IPS DF 4.7 (cell line): Measurements from ENCODE around the gene SH3TC2.

Experiments
- DNase-seq: peaks from one replicate; pipeline ENCODE4 v3.0.0-alpha.2; 2013; ENCODE audit warnings: low spot score; ENCODE audit errors: extremely low read depth

SH3TC2 gene

DNA sequence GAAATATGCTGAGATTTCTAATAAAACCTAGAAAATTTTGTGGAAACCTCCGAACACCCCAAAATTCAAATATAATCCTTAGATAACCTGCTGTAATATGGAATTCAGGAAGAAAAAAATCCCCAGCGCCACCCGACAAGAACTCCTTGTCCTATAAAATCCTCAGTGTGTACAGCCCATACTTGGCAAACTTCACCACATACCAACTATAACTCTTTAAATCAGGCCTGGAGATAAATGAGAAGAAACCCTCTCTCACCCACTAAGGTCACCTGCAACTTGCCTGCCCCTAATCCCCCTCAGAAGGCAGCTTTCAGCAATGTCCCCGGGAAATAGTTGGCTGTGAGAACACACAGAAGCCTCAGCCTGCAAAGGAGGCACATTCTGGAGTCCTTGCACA, 90.5 kb downstream of the SH3TC2 start:
- DNase-seq = no peak

DNA sequence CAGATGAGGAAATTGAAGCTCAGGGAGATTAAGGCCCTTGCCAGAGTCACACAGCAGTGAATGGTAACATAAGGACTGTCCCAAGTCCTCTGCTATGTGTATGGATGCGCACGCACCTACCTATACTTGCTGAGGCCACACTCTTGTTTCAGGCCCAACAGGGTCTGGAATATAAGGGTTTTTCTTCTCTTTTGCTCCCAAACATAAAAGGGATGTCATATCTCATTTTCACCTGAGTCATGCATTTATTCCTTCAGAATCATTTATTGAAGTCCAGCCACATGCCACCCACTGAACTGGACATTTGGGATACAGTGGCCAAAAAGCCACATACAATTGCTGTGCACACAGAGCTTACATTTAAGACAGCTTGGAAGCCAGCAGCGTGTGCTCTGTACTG, 92.0 kb downstream of the SH3TC2 start:
- no peak for DNase-seq

GRCh38 chr5:148970228-148970627, 92.6 kb downstream of the SH3TC2 start:
- no peak for DNase-seq

- DNase-seq = no peak
These were observed 93.6 kb downstream of the SH3TC2 start for GRCh38 chr5:148969291-148969690.

- no peak for DNase-seq
These were observed 94.6 kb downstream of the SH3TC2 start for GRCh38 chr5:148968311-148968710.

DNA sequence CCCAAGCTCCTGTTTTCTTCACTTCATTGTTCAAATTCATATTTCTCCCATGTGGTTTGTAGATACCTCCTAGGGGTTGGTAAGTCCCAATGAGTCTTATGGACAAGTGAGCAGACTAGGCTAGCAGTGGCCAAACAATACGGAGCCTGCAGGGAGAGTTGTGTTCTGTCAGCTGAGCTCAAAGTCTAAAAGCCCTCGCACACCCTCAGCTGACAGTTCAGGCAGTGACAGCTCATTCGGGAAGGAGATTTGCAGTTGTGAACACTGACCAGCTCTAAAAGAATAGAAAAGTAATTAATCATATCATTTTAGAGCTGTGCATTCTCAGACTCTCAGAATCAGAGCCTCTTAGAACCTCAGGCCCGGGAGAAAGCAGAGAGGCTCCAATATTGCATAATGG, 95.1 kb downstream of the SH3TC2 start:
- DNase-seq = no peak

GRCh38 chr5:148966938-148967337, 95.9 kb downstream of the SH3TC2 start:
- no peak for DNase-seq

GRCh38 chr5:148966348-148966747, 96.5 kb downstream of the SH3TC2 start:
- DNase-seq = no peak

DNA sequence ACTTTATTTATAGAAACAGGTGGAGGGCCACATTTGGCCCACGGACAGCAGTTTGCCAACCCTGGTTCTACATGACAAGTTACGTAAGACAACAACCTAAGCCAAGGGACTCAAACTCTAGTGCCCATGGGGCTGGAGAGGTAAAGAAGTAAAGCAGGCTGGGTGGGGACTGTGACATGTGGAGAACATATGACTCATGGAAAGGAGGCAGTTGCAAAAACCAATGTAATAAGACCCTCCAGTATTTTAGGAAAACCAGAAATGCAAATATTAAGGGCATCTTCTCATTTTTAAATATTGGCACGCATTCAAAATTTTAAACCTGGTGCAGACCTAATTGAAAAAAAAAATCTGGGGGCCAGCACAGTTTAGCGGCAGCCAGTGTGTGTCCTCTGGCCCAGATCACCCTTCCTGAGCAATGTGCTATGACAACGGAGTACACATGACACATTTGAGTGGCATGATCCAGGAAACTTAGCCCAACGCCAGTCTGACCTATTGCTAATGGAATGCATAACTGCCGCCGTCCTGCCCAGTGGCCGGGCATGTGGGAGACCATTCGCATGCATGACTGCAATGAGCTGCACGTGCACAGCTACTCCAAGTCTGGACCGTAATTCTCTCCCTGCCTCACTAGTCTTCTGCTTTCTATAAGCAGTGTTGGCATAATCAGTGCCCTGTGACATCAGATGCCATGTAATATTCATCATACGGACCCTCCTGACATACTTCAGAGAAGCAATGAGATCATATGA, 97.2 kb downstream of the SH3TC2 start:
- DNase-seq = no peak

DNA sequence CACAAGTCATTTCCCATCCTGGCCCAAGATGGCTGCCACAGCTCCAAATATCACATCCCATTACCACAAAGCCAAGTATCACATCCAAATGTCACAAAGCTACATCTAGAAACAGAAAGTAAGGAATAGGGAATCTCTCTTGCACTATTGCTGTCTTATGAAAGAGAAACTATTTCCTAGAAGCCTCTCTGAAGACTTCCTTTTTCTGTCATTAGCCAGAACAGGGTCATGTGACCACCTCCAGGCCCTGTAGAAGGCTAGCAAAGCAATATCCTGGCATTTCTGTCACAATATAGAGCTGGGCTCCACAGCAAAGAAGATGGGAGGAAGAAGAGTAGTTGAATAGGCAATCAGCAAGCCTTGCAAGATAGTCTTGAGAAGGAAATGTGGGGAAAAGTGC, 99.2 kb downstream of the SH3TC2 start:
- DNase-seq = no peak

DNA sequence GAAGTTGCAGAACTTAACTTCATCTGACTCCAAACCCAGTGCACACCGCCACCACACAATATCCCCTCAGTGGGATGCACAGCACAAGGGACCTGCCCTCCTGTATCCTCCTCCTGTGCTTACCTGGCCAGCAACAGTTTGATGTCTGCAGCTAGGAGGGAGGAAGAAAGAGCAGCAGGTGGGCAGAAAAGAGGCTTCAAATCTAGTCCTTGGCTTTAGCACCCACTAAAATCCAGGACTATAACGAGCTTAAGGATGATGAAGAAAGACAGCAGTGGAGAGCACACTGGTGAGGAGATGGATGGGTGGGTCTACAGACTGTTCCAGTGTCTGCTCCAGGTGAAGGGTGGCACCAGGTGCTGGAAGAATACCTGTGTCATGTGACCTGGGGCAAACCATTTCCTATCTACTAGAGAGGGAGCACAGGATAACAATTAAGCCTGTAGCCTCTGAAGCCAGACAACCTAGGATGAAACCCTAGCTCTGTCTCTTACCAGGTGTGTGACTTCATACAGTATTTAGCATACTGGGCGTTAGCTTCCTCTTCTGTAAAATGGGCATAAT, 100.0 kb downstream of the SH3TC2 start:
- no peak for DNase-seq

- no peak for DNase-seq
These were observed 100.7 kb downstream of the SH3TC2 start for GRCh38 chr5:148962200-148962550.

DNA sequence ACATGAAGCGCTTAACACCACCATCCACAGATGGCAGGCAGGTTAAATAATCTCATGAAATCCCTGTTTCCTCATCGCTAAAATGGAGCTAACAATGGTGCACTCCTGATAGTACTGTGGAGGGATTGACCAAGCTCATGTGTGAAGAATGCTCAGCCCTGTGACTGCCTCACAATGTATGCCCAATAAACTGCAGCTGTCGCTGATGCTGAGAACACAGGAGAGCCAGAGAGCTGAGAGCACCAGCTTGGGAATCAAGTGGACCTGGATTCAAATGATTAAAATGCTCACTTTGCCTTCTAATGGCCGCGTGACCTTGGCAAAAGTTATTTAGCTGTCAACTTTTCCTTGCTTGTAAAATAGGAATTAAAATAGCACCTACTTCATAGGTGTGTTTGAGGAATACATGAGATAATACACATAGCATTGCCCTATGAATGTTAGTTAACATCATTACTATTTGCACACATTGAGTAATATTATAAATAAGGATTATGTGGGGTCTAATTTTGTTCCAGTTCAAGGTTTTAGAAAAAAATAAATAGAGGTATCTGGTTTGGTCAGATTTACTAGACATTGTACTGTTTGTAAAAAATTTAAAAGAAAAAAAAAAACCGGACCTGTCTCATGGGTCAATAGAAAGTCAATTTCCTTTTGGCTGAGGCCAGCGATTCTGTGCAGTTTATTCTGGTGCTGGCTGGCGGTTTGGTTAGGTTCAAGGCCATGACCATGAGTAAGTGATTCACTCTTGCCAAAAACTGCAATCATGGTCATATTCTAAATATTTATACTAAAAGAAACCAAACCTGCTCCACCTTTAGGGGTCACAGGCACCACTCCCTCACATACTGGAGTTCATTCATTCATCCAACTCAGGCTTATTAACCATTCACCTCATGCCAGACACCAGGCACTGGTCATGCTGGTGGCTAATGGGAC, 101.3 kb downstream of the SH3TC2 start:
- no peak for DNase-seq

- no peak for DNase-seq
These were observed 102.6 kb downstream of the SH3TC2 start for GRCh38 chr5:148960070-148960769.

GRCh38 chr5:148957591-148958202, 105.2 kb downstream of the SH3TC2 start:
- DNase-seq = no peak

DNA sequence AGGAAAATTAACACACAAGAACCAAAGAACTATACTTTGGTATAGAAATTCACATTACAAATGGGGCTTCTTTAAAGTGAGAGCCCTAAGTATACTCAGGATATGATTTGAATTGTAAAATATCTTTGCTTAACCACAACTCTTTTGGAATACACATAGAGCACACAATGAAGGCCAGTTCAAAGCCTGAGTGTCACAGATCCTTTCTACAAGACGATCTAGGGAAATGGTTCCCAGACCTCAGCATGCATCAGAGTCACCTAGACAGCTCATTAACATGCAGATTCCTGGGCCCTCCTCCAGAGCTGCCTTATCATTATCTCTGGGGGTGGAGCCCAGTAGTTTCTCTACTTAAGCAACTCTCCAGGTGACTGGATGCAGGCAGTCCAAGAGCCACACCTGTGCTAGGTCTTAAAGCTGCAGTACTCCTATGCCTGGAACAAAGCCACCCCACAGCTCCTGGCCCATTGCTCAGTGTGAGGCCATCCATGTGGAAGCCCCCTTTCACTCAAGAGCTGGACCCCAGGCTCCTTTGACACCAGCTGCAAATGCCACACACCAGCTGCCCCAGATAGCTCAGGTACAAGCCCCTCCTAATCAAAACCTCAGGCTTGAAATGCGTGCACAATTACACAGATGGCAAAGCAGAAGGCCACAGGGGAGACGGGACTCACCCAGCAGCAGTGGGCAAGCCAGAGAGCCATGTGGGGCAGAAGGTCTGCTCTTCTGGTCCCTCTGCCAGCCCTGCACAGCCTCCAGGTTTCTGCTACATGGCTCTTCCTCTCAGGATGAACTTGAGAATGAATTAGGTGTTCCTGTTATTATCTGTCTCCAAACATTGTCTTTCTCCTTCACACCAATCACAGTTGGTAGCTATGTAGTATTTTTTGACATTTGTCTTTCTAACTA, 106.1 kb downstream of the SH3TC2 start:
- peak; percentile 58 for DNase-seq
